Cardiac fibroblast (primary cell): ENCODE data around the gene CTTNBP2.

Experiments used
- DNase-seq, 2 donors: peaks; one replicate each; pipeline versions ENCODE4 v3.0.0 to v3.0.0-alpha.2; 2010; ENCODE audit warnings: low read depth in 2 of 2
- H3K4me3 ChIP-seq, 2 donors: replicated peaks in 1 of 2; 1 replicate in 1 of 2; 2 replicates in 1 of 2; pipeline ENCODE4 v1.5.1; 2011; ENCODE audit warnings: low read depth in 2 of 2, low read length in 2 of 2, mild to moderate bottlenecking in 2 of 2, moderate library complexity in 1 of 2
- TF ChIP-seq, protein P1 (sequence below): IDR thresholded peaks from one replicate; pipeline ENCODE4 v1.5.1; 2011; ENCODE audit warnings: low read depth, mild to moderate bottlenecking, low read length, inconsistent platforms

CTTNBP2 gene

GRCh38 chr7:117793521-117793920, 79.7 kb downstream of the CTTNBP2 start:
- H3K4me3 ChIP-seq, result no peak overlapping the region
- TF ChIP-seq, protein P1, sequence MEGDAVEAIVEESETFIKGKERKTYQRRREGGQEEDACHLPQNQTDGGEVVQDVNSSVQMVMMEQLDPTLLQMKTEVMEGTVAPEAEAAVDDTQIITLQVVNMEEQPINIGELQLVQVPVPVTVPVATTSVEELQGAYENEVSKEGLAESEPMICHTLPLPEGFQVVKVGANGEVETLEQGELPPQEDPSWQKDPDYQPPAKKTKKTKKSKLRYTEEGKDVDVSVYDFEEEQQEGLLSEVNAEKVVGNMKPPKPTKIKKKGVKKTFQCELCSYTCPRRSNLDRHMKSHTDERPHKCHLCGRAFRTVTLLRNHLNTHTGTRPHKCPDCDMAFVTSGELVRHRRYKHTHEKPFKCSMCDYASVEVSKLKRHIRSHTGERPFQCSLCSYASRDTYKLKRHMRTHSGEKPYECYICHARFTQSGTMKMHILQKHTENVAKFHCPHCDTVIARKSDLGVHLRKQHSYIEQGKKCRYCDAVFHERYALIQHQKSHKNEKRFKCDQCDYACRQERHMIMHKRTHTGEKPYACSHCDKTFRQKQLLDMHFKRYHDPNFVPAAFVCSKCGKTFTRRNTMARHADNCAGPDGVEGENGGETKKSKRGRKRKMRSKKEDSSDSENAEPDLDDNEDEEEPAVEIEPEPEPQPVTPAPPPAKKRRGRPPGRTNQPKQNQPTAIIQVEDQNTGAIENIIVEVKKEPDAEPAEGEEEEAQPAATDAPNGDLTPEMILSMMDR, result no peak
- DNase-seq, result no peak

DNA sequence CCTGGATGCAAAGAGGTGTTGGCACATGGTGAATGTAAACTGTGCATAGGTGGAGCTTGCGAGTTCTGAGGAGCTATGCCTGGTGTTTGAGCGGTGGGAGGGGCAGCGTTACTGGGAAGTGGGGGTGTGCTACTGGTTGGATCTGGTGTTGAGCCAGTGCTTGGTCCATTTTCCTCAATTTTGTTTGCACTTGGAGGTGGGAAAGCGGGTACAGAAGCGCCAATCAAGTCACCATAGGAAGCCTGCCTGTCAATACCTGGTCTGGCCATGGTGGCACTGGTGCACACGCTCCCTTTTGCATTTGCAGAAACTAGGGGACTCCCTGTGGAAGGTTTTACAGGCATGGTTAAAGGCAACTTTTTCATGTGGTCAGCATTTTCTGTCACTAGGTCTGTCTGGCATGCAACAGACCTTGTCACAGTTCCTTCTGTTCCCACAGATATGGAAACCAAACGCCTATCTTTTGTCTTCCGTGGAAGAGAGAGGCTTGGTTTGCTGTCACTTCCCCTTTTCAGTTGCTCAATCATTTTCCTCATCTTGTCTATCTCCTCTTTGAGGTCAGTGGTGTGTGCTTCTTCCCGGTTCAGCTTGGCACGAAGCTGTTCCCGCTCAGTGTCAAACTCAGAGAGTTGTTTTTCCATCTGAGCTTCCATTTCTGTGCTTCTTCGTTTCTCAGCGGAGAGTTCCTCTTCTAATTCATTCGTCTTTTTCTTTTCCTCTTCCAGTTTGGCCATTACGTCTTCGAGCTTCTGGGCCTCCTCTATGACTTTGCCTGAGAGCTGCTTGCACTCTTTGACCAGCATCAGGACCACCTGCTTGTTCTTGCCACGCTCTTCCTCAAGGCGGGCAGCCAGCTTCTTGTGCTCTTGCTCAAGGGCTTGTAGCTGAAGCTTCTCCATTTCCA, 81.1 kb downstream of the CTTNBP2 start:
- TF ChIP-seq, protein P1, result no peak
- H3K4me3 ChIP-seq, result no peak overlapping the region
- DNase-seq, result no peak

DNA sequence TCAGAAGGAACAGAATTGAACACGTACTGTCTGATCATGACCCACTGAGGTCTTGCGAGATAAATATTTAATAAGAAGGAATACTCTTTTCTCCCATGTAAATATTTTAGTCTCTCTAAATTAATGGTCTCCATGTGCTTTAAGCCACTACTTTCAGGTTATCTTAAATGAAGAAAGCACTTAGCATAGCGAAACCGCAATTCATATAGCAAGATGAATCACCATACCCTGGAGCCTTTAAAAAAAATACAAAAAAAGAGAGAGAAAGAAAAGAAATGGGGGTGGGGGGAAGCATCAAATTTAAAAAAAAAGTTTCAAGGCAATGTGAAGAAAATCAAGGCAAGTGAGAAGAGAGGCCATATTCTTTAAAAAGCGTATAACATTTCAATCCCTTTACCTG, 82.5 kb downstream of the CTTNBP2 start:
- no peak for DNase-seq

GRCh38 chr7:117790251-117790650, 83.0 kb downstream of the CTTNBP2 start:
- no peak overlapping the region for H3K4me3 ChIP-seq
- DNase-seq, result no peak
- TF ChIP-seq, protein P1, result no peak

More for the DNA sequence above, 82.5 kb downstream of the CTTNBP2 start:
- TF ChIP-seq, protein P1, result no peak
- H3K4me3 ChIP-seq, result no peak overlapping the region

DNA sequence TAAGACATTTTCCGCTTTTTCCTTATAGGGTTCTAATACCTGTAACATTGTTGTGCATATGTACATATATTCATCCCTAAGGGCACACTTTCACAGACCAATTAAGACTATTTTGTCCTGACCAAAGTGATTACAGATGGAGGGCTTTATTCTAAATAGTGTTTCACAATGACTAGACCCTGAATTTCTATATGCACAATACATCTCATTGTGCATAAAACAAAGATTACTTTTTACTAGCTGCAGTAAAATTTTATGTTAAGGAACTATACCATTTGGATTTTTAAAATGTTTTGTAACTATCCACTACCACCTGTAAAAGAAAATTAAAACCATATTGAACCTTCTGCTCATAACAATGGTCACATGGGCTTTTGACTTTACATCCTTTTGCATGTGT, 87.8 kb downstream of the CTTNBP2 start:
- no peak for DNase-seq
- no peak overlapping the region for H3K4me3 ChIP-seq
- TF ChIP-seq, protein P1, result no peak

GRCh38 chr7:117784315-117784714, 88.9 kb downstream of the CTTNBP2 start:
- TF ChIP-seq, protein P1, result no peak
- DNase-seq, result no peak

More at GRCh38 chr7:117784315-117784714, 88.9 kb downstream of the CTTNBP2 start:
- H3K4me3 ChIP-seq, result no peak overlapping the region
